HG03095 (cell line): ENCODE measurements around the gene SOWAHD.

Source experiments
- ATAC-seq: cut with Tn5 transposase; IDR thresholded peaks from one replicate; pipeline ENCODE4 v1.9.1; 2021; ENCODE audit warnings: moderate library complexity; ENCODE audit not compliant: unreplicated experiment

The SOWAHD gene

GRCh38 chrX:119809185-119809666 lies 50.8 kb downstream of the SOWAHD start:
- ATAC-seq = no peak
